Tibial artery (tissue), 4 donors: ENCODE measurements around the gene GALNT1.

Source experiments
- DNase-seq, 2 donors: peaks; one replicate each; pipeline ENCODE4 v3.0.0-alpha.2; 2019
- H3K27ac ChIP-seq, 2 donors: fragments of 200-600 bp; sonication (generic) in 1 of 2; 1 replicate in 1 of 2; 2 replicates in 1 of 2; pipeline ENCODE4 v1.5.1; 2018 to 2019; ENCODE audit warnings: mild to moderate bottlenecking in 1 of 2
- H3K27me3 ChIP-seq, 2 donors: fragments of 200-600 bp; sonication (generic) in 1 of 2; one replicate each; pipeline versions ENCODE4 v1.5.1 to v1.6.0; 2016 to 2019
- H3K36me3 ChIP-seq, 3 donors: fragments of 200-600 bp; sonication (generic) in 2 of 3; one replicate each; pipeline ENCODE4 v1.5.1; 2016 to 2019; ENCODE audit warnings: mild to moderate bottlenecking in 2 of 3
- H3K4me1 ChIP-seq, 4 donors: fragments of 200-600 bp; sonication (generic) in 2 of 4; 1 replicate in 3 of 4; 2 replicates in 1 of 4; pipeline ENCODE4 v1.5.1; 2016 to 2019
- H3K4me3 ChIP-seq, 2 donors: fragments of 200-600 bp; sonication (generic) in 1 of 2; 1 replicate in 1 of 2; 2 replicates in 1 of 2; pipeline ENCODE4 v1.5.1; 2018 to 2019; ENCODE audit warnings: mild to moderate bottlenecking in 2 of 2
- H3K9me3 ChIP-seq, 3 donors: fragments of 200-600 bp; sonication (generic) in 1 of 3; one replicate each; pipeline ENCODE4 v1.5.1; 2016 to 2019
- intact Hi-C: fragments of 100-400 bp; cut with DNase I; formaldehyde crosslinking; loops from one replicate; pipeline ENCODE4 v1.15.0; 2023; ENCODE audit warnings: low total_unique reads
- TF ChIP-seq, protein P1 (sequence below), 2 experiments: fragments of 200-600 bp in 1 of 2; fragments of 450-650 bp in 1 of 2; IDR thresholded peaks; one replicate each; pipeline ENCODE4 v1.5.1; 2017 to 2019; ENCODE audit warnings: antibody characterized with exemption in 2 of 2, mild to moderate bottlenecking in 1 of 2, moderate library complexity in 1 of 2

GALNT1 gene

DNA sequence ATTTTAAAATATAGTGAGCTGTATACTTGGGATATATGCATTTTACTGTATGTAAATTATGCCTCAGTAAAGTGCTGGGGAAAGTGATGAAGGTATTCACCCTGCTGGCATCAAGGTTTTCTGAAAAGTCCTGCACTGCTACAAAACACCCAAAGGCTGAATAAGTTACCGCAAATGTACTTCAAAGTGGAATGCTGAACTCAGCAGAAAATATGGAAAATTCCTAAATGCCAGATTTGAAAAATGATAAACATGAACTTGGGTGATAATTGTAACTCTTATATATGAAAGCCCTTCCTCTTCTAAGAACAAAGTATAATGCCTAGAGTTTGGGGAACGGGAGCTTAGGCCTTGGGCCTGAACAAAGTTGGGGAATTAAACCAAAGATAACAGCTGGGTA lies 133.0 kb downstream of the GALNT1 start:
- H3K27ac ChIP-seq, result no peak overlapping the region
- H3K9me3 ChIP-seq, result peaks cover 0 to 9% (median 6%) of the 10 kb centered on the region in 3 donors
- DNase-seq, result no peak
- H3K36me3 ChIP-seq, result peaks cover 4 to 25% (median 13%) of the 10 kb centered on the region in 3 donors
- intact Hi-C loops, result no loop called here
- no peak overlapping the region for H3K4me3 ChIP-seq
- H3K27me3 ChIP-seq, result no peaks in the 10 kb centered on the region
- H3K4me1 ChIP-seq, result no peaks in the 10 kb centered on the region
- TF ChIP-seq, protein P1, sequence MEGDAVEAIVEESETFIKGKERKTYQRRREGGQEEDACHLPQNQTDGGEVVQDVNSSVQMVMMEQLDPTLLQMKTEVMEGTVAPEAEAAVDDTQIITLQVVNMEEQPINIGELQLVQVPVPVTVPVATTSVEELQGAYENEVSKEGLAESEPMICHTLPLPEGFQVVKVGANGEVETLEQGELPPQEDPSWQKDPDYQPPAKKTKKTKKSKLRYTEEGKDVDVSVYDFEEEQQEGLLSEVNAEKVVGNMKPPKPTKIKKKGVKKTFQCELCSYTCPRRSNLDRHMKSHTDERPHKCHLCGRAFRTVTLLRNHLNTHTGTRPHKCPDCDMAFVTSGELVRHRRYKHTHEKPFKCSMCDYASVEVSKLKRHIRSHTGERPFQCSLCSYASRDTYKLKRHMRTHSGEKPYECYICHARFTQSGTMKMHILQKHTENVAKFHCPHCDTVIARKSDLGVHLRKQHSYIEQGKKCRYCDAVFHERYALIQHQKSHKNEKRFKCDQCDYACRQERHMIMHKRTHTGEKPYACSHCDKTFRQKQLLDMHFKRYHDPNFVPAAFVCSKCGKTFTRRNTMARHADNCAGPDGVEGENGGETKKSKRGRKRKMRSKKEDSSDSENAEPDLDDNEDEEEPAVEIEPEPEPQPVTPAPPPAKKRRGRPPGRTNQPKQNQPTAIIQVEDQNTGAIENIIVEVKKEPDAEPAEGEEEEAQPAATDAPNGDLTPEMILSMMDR (IDR thresholded peaks at IDR 0.05), result no peak

DNA sequence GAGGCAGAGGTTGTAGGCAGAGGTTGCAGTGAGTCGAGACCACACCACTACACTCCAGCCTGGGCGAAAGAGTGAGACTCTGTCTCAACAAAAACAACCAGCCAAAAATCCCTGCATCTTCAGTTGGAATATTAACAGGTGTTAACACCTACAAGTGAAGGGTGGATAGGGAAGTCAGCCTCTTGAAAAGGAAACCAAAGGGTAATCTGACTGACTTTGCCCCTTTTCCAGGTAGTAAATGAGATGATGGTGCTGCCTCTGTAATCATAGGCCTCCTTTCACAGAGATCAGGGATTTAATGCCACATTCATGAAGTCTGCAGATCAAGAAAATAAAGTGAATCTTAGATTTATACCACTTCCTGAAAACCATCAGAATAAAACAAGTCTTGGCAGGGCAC lies 133.6 kb downstream of the GALNT1 start:
- Histone ChIP-seq H3K4me1 (no peaks in the 10 kb centered on the region), H3K9me3 (peaks cover 0 to 10% (median 9%) of the 10 kb centered on the region in 3 donors), H3K27me3 (no peaks in the 10 kb centered on the region), H3K4me3 (no peak overlapping the region), H3K27ac (no peak overlapping the region), H3K36me3 (peaks cover 3 to 19% (median 7%) of the 10 kb centered on the region in 3 donors)
- intact Hi-C loops, result no loop called here
- TF ChIP-seq, protein P1 (IDR thresholded peaks at IDR 0.05), result no peak
- no peak for DNase-seq

DNA sequence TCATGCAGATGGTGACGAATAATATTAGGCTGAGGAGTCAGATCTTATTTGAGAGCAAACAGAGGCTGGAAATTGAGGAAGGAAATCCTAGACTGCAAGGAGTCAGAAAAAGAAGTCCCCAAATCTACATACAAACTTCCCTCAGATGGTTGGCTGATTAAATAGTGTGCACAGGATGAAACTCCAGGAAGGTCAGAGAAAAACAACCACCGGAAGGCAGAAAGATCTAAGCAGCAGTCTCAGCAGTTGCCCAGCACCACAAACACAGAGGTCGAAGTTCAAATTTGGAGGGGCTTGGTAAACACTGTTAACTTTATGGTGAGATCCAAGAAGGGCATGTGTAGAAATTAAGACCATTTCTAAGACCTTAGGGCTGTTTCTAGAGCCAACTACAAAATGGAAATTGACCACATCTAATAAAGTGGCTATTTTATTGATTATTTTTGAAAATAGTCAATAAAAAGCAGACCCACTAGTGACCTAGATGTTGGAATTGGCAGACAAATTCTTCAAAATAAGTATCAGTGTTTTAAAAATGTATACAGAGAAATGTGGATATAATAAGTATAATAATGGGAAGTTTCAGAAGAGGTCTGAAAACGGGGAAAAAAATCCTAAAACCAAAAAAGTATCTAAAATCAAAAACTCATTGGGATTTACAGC lies 134.8 kb downstream of the GALNT1 start:
- peaks cover 0 to 12% (median 9%) of the 10 kb centered on the region in 3 donors for H3K9me3 ChIP-seq
- H3K4me3 ChIP-seq, result no peak overlapping the region
- no peak for DNase-seq
- peaks cover 0 to 11% (median 6%) of the 10 kb centered on the region in 3 donors for H3K36me3 ChIP-seq
- intact Hi-C loops, result no loop called here
- TF ChIP-seq, protein P1 (IDR thresholded peaks at IDR 0.05), result no peak
- H3K27me3 ChIP-seq, result no peaks in the 10 kb centered on the region
- H3K27ac ChIP-seq, result no peak overlapping the region
- H3K4me1 ChIP-seq, result no peaks in the 10 kb centered on the region

DNA sequence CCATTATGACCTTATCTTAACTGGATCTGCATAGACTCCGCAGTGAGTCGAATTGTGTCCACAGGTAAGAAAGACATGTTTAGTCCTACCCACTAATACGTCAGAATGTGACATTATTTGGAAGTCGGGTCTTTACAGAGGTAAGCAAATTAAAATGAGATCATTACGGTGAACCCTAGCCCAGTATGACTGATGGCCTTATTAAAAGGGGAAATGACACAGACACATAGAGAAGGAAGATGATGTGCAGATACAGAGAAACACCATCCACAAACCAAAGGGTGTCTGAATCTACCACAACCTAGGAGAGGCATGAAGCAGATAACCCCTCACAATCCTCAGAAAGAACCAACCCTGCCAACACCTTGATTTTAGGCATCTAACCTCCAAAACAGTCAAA lies 135.6 kb downstream of the GALNT1 start:
- H3K27me3 ChIP-seq, result no peaks in the 10 kb centered on the region
- TF ChIP-seq, protein P1 (IDR thresholded peaks at IDR 0.05), result no peak
- DNase-seq, result no peak
- no peak overlapping the region for H3K4me3 ChIP-seq
- H3K27ac ChIP-seq, result no peak overlapping the region
- H3K36me3 ChIP-seq, result peaks cover 0 to 11% (median 0%) of the 10 kb centered on the region in 3 donors
- peaks cover 0 to 12% (median 9%) of the 10 kb centered on the region in 3 donors for H3K9me3 ChIP-seq
- intact Hi-C loops, result no loop called here
- no peaks in the 10 kb centered on the region for H3K4me1 ChIP-seq

DNA sequence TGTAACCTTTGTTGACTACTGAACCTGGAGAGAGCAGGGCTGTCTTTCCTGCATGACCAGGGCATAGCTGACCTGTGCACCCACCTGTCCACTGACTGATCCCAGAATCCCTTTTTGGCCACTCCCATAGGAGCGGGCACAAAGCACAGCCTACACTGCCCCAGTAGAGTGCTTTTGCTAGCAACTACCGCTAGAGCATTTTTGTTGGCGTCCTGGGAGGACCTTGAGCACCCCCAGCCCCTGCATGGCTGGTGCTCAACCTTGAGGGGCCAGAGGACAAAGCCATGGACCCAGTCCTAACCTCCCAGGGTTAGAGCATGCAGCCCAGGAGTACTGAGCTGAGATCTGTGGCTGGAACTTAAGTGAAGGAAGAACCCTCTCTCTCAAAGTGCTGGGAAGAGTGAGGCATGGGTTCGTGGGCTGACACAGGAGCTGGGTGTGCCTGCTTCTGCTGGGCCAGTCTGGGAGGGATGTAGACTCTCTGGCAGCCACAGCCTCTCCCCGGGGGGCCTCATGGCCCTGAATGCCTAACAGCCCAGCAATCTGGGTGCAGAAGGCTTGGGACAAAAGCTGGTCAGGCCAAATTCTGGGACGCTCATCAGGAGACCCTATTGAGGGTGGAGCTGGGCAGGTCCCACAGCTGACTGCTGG lies 140.0 kb downstream of the GALNT1 start:
- DNase-seq, result no peak
- Histone ChIP-seq H3K27ac (no peak overlapping the region), H3K4me3 (no peak overlapping the region), H3K9me3 (peaks cover 0 to 12% (median 9%) of the 10 kb centered on the region in 3 donors), H3K36me3 (no peaks in the 10 kb centered on the region), H3K4me1 (no peaks in the 10 kb centered on the region), H3K27me3 (no peaks in the 10 kb centered on the region)
- TF ChIP-seq, protein P1 (IDR thresholded peaks at IDR 0.05), result no peak
- intact Hi-C loops, result no loop called here
